ENCODE results near the gene NF2.

Gene NF2

DNA sequence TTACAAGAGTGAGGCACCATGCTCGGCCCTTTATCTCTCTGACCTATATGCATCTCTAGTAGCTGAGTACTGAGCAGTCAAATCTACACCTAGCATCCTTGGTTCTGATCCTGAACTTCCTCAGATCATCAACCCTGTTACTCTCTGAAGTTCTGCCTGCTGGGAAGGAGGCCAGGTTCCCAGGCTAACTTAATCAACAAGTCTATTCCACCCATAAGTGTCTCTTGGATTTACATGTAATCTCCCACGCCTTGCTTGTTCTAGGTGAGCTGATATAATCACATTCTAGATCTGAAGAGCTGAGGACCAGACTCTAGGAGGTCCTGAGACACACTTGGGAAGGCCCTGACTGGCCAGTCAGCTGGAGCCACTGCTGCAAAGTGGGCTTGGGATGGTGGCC is 138.5 kb downstream of the NF2 start:
- Mint-ChIP-seq H3K36me3 (ENCODE audit: low read depth) (peaks cover 8% of the 10 kb centered on the region), H3K27me3 (ENCODE audit: low read depth) (no peaks in the 10 kb centered on the region), H3K9me3 (no peaks in the 10 kb centered on the region), H3K4me1 (ENCODE audit: low read depth) (no peaks in the 10 kb centered on the region), H3K27ac (no peak overlapping the region), H3K4me3 (no peak overlapping the region)
- DNase-seq (ENCODE audit: low spot score), result no peak

- no peaks in the 10 kb centered on the region for H3K4me1 Mint-ChIP-seq (ENCODE audit: low read depth)
- no peaks in the 10 kb centered on the region for H3K9me3 Mint-ChIP-seq
- peaks cover 8% of the 10 kb centered on the region for H3K36me3 Mint-ChIP-seq (ENCODE audit: low read depth)
- no peak overlapping the region for H3K4me3 Mint-ChIP-seq
- no peak overlapping the region for H3K27ac Mint-ChIP-seq
- DNase-seq (ENCODE audit: low spot score), result no peak
- no peaks in the 10 kb centered on the region for H3K27me3 Mint-ChIP-seq (ENCODE audit: low read depth)
Observed at GRCh38 chr22:29742326-29742725, 138.9 kb downstream of the NF2 start.

GRCh38 chr22:29744902-29745301 is 141.5 kb downstream of the NF2 start:
- Mint-ChIP-seq H3K27me3 (ENCODE audit: low read depth) (no peaks in the 10 kb centered on the region), H3K4me1 (ENCODE audit: low read depth) (no peaks in the 10 kb centered on the region), H3K27ac (no peak overlapping the region), H3K36me3 (ENCODE audit: low read depth) (peaks cover 12% of the 10 kb centered on the region), H3K4me3 (no peak overlapping the region), H3K9me3 (no peaks in the 10 kb centered on the region)
- no peak for DNase-seq (ENCODE audit: low spot score)

- Mint-ChIP-seq H3K4me3 (no peak overlapping the region), H3K27me3 (ENCODE audit: low read depth) (no peaks in the 10 kb centered on the region), H3K9me3 (no peaks in the 10 kb centered on the region), H3K4me1 (ENCODE audit: low read depth) (peaks cover 12% of the 10 kb centered on the region), H3K27ac (no peak overlapping the region), H3K36me3 (ENCODE audit: low read depth) (peaks cover 17% of the 10 kb centered on the region)
- no peak for DNase-seq (ENCODE audit: low spot score)
Observed at GRCh38 chr22:29747832-29748231, 144.4 kb downstream of the NF2 start.

All from T-helper 2 cell treated with Interferon-gamma antibody and Interleukin-4, amounts not matched to agents 5 μg/mL and 100 μg/mL, for 36 hours (primary cell).